Lower leg skin (tissue), 4 donors: ENCODE measurements around the gene RASA1. TPM values are rescaled to one million over a fixed set of nuclear protein-coding genes. Genes with fewer than 3 reads are reported as not detected.
A peak's percentile ranks its signal among the peaks of the same experiment; 100 is the strongest.

Experiments used
- DNase-seq, 2 donors: peaks; one replicate each; pipeline ENCODE4 v3.0.0-alpha.2; 2019; ENCODE audit warnings: low spot score in 2 of 2
- H3K4me3 ChIP-seq: fragments of 200-600 bp; sonication (generic); 2 replicates; pipeline ENCODE4 v1.5.1; 2017; ENCODE audit warnings: mild to moderate bottlenecking, low read depth; ENCODE audit not compliant: poor library complexity, severe bottlenecking
- POLR2A ChIP-seq, 2 donors: fragments of 450-650 bp; IDR thresholded peaks; one replicate each; pipeline ENCODE4 v1.6.1; 2016 to 2017; ENCODE audit warnings: antibody characterized with exemption in 2 of 2, mild to moderate bottlenecking in 1 of 2, moderate library complexity in 1 of 2
- WGBS, 2 donors: methylation state at CpG; one replicate each; pipeline ENCODE4 v1.1.5; 2018; 5-methylcytosine and 5-hydroxymethylcytosine counted together
- intact Hi-C: fragments of 100-400 bp; cut with DNase I; formaldehyde crosslinking; loops from one replicate; pipeline ENCODE4 v1.15.0; 2023; ENCODE audit warnings: low total_unique reads
- total RNA-seq, 4 donors: library from RNA; depleted of rRNA; stranded (reverse); fragments of >200 nt; gene quantifications; one replicate each; pipeline ENCODE4 v1.1.0, GENCODE V29; 2016
- TF ChIP-seq, protein P1 (sequence below), 3 donors: fragments of 450-650 bp; IDR thresholded peaks; one replicate each; pipeline ENCODE4 v1.5.1; 2016; ENCODE audit warnings: antibody characterized with exemption in 3 of 3, mild to moderate bottlenecking in 3 of 3, moderate library complexity in 2 of 3

RASA1 gene
- total RNA-seq = 10 to 100 TPM; 25.8 to 29.7 (median 28.1) TPM

DNA sequence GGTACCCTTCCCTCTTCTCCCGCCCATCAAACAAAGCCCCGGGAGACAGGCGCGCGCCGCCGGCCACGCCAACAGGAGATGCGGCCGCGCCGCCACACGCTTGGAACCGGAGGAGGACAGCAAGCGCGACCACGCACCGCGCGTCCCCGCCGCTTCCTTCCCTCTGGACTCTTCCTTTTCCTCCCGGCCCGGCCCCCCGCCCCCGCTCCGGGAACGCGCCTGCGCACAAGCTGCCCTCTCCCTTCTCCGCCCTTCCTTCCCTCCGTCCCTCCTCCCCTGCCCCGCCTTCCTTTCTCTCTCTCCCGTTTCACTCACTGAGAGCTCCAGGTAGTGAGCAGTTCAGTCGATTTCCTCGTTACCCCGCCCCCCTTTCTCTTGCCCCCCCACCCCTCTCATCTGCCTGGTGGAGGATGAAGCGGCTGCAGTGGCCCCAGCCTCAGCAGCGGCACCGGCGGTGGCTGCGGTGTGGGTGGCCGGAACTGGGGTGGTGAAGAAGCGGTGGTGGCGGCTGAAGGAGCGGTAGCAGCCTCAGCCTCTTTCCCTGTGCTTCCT lies at the start of gene RASA1:
RASA1 (plus strand) TSS at position 310 of the 552 bp plus-strand sequence. CDS start 569 bp downstream, outside the sequence.
- H3K4me3 ChIP-seq = peak within 1 kb of the TSS; percentile 85
- intact Hi-C loops = no loop called here
- 0 to 1% methylated on average over 46 of the region's 46 CpGs for WGBS, 2 donors
- DNase-seq = peak; percentile 92 to 99
- peak in 1 of 2 donors; percentile 25 for TF ChIP-seq POLR2A (IDR thresholded peaks at IDR 0.05)
- TF ChIP-seq, protein P1, sequence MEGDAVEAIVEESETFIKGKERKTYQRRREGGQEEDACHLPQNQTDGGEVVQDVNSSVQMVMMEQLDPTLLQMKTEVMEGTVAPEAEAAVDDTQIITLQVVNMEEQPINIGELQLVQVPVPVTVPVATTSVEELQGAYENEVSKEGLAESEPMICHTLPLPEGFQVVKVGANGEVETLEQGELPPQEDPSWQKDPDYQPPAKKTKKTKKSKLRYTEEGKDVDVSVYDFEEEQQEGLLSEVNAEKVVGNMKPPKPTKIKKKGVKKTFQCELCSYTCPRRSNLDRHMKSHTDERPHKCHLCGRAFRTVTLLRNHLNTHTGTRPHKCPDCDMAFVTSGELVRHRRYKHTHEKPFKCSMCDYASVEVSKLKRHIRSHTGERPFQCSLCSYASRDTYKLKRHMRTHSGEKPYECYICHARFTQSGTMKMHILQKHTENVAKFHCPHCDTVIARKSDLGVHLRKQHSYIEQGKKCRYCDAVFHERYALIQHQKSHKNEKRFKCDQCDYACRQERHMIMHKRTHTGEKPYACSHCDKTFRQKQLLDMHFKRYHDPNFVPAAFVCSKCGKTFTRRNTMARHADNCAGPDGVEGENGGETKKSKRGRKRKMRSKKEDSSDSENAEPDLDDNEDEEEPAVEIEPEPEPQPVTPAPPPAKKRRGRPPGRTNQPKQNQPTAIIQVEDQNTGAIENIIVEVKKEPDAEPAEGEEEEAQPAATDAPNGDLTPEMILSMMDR (IDR thresholded peaks at IDR 0.05) = no peak

DNA sequence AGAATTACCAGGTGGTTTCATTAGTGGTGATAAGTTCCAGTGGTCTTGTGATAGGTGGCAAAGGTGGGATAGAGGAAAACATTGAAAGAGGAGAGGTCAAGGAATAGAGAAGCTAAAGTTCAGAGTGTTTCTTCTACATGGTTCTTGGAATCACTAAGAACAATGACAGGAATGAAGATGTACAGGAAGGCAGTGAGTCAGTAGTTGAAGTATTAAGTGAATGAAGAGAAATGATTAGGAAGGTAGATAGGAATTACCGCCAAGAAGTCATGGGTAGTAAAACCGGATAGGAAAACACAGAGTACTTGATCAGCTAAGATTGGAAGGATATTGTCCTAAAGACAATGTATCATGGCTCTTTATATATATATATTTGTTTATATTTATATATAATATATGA lies 37.9 kb upstream of the RASA1 start:
- TF ChIP-seq, protein P1 (IDR thresholded peaks at IDR 0.05) = no peak
- TF ChIP-seq POLR2A (IDR thresholded peaks at IDR 0.05) = no peak
- intact Hi-C loops = no loop called here
- H3K4me3 ChIP-seq = no peak overlapping the region
- WGBS, 2 donors = 68% methylated on average over 2 of the region's 2 CpGs
- no peak for DNase-seq

DNA sequence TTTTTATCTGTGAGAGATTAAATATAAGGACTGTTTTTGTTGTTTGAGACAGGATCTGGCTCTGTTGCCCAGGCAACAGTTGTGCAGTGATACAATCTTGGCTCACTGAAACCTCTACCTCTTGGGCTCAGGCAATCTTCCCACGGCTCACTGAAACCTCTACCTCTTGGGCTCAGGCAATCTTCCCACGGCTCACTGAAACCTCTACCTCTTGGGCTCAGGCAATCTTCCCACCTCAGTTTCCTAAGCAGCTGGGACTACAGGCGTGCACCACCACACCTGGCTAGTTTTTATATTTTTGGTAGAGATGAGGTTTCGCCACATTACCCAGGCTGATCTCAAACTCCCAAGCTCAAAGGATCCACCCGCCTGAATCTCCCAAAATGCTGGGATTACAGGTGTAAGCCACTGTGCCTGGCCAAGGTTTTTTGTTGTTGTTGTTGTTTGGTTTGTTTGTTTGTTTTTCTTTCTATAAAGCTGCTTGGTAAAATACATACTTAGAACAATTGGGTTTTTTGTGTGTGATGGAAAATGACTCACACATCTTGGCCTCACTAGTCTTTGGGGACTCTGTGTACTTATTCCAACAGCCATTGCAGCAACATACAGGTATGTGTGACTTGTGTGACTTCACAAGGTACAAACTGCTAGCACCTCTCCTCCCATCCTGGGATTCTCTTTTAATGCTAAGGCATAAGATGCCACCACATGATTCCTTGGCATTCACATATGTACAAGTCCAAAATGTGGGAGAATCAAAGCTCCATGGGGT lies 36.5 kb upstream of the RASA1 start:
- TF ChIP-seq, protein P1 (IDR thresholded peaks at IDR 0.05) = no peak
- TF ChIP-seq POLR2A (IDR thresholded peaks at IDR 0.05) = no peak
- 67 to 71% methylated on average over 5 of the region's 5 CpGs for WGBS, 2 donors
- H3K4me3 ChIP-seq = no peak overlapping the region
- DNase-seq = no peak
- intact Hi-C loops = no loop called here

DNA sequence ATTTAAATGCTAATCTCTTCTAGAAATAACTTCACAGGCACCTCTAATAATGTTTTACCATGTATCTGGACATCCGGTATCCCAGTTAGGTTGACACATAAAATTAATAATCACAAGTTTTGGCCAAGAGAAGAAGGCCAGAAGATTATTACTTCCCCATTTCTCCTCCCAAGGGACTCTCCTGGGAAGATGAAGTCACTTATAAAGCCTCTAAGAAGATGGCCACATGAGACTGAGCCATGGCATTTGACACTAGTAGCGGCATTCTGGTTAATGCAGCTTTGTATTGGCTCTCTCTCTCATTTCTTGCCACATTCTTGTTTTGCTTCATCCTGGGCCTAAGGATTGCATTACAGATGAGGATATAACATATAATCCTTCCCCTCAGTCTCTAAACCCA lies 34.5 kb upstream of the RASA1 start:
- intact Hi-C loops = no loop called here
- no peak for DNase-seq
- H3K4me3 ChIP-seq = no peak overlapping the region
- 90 to 91% methylated on average over 2 of the region's 2 CpGs for WGBS, 2 donors
- TF ChIP-seq, protein P1 (IDR thresholded peaks at IDR 0.05) = no peak
- no peak for TF ChIP-seq POLR2A (IDR thresholded peaks at IDR 0.05)

DNA sequence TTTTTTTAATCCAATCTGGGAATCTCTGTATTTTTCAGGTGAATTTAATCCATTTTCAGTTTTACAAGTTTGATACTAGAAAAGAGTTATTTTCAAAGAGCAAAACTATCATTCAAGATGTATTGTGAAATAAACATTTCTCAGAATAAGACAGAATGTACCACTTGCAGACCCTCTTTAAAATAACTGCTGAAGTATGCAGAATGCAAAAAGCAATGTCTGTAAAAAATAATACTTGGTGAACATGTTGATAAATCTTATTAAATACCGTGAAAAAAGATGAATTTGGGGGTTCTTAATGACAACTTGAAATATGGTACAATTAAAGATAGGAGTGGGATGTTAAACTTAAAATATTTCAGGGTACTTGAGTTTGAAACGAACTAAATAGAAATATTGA lies 26.1 kb upstream of the RASA1 start:
- DNase-seq = no peak
- H3K4me3 ChIP-seq = no peak overlapping the region
- WGBS, 2 donors = 82 to 86% methylated on average over 2 of the region's 2 CpGs
- no peak for TF ChIP-seq POLR2A (IDR thresholded peaks at IDR 0.05)
- TF ChIP-seq, protein P1 (IDR thresholded peaks at IDR 0.05) = no peak
- intact Hi-C loops = no loop called here
